GM18907 (cell line): Measurements from ENCODE around the gene REX1BD.
"Not testable (repeated sequence)": the region's sequence is repeated elsewhere in the genome, so short reads cannot be mapped to it uniquely, and the experiment has no call there.

Source experiments
- ATAC-seq: cut with Tn5 transposase; IDR thresholded peaks from one replicate; pipeline ENCODE4 v1.9.1; 2021; ENCODE audit warnings: mild to moderate bottlenecking, moderate library complexity; ENCODE audit not compliant: unreplicated experiment

The REX1BD gene

DNA sequence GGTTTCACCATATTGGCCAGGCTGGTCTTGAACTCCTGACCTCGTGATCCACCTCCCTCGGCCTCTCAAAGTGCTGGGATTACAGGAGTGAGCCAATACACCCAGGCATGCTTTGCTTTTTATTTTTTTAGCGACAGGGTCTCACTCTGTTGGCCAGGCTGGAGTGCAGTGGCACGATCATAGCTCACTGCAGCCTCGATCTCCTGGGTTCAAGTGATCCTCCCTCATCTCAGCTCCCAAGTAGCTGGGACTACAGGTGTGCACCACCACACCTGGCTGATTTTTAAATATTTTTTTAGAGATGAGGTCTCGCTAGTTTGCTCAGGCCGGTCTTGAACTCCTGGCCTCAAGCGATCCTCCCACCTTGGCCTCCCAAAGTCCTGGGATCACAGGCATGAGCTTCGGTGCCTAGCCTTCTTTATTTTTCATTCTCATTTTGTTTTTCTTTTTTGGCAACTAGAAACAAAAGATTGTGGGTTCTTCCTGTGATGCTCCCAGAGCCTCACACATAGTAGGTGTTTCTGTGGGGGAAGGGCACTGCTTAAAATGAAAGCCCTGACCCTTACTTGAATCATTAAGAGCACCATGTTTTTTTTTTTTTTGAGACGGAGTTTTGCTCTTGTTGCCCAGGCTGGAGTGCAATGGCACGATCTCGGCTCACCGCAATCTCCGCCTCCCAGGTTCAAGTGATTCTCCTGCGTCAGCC is 12.2 kb downstream of the REX1BD start:
- ATAC-seq: not testable (repeated sequence)

- no peak for ATAC-seq
These were observed 13.3 kb downstream of the REX1BD start for GRCh38 chr19:18601875-18602274.

GRCh38 chr19:18603255-18603957 is 14.8 kb downstream of the REX1BD start:
- ATAC-seq: no peak

- no peak for ATAC-seq
These were observed 15.6 kb downstream of the REX1BD start for GRCh38 chr19:18603958-18604819.

GRCh38 chr19:18604820-18605159 is 16.2 kb downstream of the REX1BD start:
- ATAC-seq: no peak

DNA sequence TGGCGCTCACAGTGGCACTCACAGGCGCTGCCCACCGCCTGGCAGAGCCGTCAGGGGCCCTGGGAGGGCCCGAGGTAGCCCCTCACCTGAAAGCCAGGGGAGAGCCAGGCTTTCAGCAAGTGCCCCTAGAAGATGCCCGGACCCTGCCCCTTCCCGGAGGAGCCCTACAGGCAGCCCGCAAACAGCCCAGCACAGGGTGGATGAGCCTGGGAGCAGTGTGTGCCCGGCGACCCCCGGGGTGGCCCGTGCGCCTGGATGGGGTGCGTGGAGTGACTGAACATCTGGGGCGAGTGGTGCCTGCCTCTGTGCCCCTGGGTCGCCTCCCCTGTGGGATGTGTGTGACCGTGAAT is 16.6 kb downstream of the REX1BD start:
- no peak for ATAC-seq

DNA sequence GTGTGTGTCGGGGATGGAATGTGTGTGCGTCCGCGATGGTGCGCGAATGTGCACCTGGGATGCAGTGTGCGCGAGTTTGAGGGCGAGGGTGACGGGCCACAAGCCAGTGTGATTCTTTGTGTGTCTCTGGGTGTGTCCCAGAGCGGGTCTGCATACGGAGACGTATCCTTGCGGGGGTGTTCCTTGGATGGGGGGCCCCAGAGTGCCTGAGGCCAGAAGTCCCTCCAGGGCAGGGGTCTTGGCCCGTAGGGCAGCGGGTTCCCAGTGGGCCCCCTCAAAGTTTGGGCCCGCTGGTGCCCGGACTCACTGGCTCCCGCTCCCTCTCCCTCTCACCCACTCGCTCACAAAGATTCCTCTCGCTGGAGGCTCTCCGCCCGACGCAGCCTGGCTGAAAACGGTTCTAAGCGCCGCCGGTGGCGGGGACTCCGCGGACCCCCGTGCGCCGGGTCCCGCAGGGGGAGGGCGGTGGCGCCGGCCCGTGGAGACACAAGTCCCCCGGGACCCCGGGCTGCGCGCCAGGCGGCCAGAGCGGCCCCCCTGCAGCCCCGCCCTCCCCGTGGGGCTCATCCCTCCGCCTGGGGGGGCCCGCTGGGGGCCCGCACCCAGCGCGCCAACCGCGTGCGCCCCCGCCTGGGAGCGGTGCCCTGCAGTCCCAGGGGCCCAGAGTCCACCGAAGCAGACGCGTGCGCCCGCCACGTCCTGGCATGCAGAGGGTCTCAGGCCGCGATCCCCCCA is 17.1 kb downstream of the REX1BD start:
- ATAC-seq: no peak

DNA sequence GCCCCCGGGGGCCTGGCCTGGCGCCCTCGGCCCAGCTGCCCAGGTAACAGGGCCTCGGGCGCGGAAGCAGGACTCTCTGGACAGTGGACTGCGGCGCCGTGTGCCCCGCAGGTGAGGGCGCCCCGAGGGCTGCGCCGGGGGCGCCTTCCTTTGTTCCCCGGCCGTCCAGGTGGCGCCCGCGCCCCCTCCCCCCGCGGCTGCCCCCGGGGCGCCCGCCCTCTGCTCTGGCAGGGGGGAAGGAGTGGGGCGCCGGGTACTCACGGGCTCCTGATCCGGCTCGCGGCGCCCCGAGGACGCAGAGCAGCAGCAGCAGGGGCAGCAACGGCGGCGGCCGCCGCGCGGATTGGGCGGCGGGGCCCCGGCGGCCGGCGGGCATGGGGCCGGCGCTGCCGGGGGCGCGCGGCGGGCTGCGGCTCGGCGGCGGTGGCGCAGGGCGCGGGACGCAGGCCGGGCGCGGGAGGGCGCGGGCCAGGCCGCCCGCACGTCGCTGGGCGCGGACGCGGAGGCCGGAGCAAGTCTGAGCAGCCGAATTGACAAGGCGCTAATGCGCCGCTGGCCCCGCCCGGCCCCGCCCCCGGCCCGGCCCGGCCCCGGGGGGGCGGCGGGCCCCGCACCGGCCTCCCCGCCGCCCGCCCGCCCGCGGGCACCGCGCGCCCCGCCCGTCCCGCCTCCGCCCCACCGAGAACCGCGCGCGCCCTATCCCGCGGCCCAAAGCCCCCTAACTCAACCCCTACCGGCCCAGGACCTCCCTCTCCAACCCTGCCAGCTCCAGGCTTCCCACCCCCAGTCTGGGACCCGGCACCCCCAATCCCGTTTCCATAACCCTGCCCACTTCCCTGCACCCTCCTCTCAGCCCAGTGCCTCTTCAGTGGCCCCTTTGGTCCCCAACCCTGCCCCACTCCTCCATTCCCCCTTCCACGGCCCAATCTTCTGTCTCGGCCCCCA is 18.0 kb downstream of the REX1BD start, which contains the start of gene CRLF1:
Gene CRLF1 (minus strand): TSS at position 519 of the 945 bp plus-strand sequence. CDS start 143 bp downstream, at position 376.
- no peak for ATAC-seq

GRCh38 chr19:18607226-18608101 is 18.9 kb downstream of the REX1BD start:
- no peak for ATAC-seq

GRCh38 chr19:18608102-18608804 is 19.7 kb downstream of the REX1BD start:
- no peak for ATAC-seq

- no peak for ATAC-seq
These were observed 20.5 kb downstream of the REX1BD start for GRCh38 chr19:18608805-18609716.

- ATAC-seq: no peak
These were observed 21.1 kb downstream of the REX1BD start for GRCh38 chr19:18609717-18610051.

DNA sequence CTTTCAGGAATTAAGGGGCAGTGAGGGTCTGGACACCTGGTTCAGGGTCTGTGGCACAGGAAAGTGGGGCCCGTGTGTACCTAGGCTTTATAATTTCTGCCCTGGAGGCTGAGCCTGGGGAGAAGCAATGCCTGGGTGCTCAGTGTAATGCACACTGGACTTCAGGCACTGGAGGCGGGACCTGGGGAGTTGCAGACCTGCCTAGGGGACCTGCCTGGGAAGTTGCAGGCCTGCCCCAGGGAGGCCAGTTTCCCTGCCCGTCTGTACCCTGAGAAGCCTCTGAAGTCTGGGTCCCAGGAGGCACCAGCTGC is 21.6 kb downstream of the REX1BD start:
- no peak for ATAC-seq

DNA sequence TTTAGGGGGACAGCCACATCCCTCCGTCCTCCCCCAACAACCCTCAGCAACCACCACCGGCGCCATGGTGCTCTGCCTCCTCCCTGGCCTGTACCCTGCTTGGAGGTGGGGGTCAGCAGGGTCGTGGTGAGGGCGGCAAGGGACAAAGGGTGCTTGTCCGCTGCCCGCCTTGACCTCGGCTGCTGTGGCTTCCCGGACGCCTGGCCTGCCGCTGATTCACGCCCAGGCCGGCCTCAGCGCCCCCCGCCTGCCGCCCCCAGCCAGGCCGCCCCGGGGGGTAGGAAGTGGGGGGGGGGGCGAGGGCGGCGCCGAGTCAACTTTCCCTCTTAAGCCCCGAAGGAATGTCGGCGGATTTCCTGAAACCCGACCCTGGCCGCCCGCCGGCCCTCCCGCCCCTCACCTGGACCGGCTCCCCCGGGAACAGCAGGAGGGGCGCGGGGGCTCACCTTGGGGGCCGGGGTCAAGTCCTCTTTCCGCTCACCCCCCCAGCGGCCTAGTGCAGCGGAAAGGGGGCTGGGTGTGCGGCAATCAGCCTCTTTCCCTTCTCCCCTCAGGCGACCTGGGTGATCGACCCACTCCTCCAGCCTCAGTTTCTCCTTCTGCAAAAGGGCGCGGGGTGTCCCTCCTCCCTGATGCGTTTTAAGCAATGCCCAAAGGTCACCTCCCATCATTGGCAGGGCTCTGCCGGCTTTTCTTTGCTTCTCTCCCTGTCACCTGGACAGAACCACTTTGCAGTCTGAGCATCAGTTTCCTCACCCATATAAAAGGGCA is 22.1 kb downstream of the REX1BD start:
- no peak for ATAC-seq

DNA sequence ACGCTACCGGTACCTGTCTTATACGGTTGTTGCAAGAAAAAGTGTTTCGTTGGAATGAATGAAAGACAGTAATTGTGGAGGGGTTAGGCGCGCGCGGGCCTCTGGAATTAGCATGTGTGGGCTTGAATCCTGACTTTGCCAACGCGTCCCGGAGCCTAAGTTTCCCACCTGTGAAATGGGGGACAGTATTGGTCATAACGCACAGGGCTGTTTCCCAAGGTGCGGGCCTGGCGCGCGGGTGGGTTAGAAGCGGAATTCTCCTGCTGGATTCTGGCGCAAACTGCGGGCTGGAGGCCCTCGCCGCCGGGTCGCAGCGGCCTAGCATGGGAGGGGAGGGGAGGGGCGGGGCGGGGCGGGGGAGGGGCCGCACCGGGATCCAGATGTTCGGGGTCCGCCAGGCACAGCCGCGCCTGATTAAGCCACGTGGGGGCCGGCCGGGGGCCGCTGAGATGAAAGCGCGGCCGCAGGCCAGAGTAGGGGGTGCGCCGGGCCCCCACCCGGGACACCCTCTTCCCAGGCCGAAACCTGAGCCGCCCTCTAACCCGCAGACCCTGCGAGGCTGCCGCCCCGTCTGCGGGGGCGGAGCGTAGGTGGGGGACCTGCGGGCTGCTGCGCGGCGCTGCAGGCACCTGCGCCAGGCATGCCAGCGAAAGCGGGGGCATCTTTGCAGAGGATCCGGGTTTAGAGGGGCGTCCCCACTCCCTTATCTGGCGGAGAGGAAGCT is 22.9 kb downstream of the REX1BD start:
- ATAC-seq: no peak
